Measurements from ENCODE around the gene TLR8. TPM values are rescaled to one million over a fixed set of nuclear protein-coding genes. Genes with fewer than 3 reads are reported as not detected.

The TLR8 gene
- total and polyA plus RNA-seq, 2 experiments from 2014 or later, result not detected

- TF ChIP-seq ZNF462 (CRISPR knock-in tag; IDR thresholded peaks at IDR 0.05), result no peak
- no peak for TF ChIP-seq POLR2AphosphoS5 (IDR thresholded peaks at IDR 0.05; ENCODE audit: low read depth)
- TF ChIP-seq ETS1 (IDR thresholded peaks at IDR 0.05), result no peak
- no peak for TF ChIP-seq ZNF331 (CRISPR knock-in tag; IDR thresholded peaks at IDR 0.05; ENCODE audit: low read depth)
- no peak for TF ChIP-seq NANOG (IDR thresholded peaks at IDR 0.05; ENCODE audit: borderline replicate concordance)
These were observed 42.9 kb downstream of the TLR8 start (continued) for GRCh38 chrX:12949205-12949926.

GRCh38 chrX:12949927-12950656, 43.7 kb downstream of the TLR8 start:
- Histone ChIP-seq H3K36me3 (ENCODE audit: insufficient read depth) (no peaks in the 10 kb centered on the region), H3K4me3 (no peak overlapping the region), H3K27me3 (ENCODE audit: insufficient read depth) (no peaks in the 10 kb centered on the region), H3F3A (replicated peaks; ENCODE audit: low read depth) (no peaks in the 10 kb centered on the region), H2AFZ (no peak overlapping the region), H3K4me2 (no peak overlapping the region), H3K79me2 (replicated peaks; ENCODE audit: insufficient read depth) (no peaks in the 10 kb centered on the region), H4K20me1 (replicated peaks; ENCODE audit: insufficient read depth) (no peaks in the 10 kb centered on the region), H3K4me1 (ENCODE audit: insufficient read depth) (peaks cover 5% of the 10 kb centered on the region; the same call in 1 of the 2 replicates), H3K27ac (ENCODE audit: low read depth) (no peak overlapping the region), H3K9me2 (ENCODE audit: insufficient read depth) (no peaks in the 10 kb centered on the region)
- ATAC-seq (no peak), DNase-seq (ENCODE audit: low spot score) (no peak)
- Mint-ChIP-seq H3K9me3 (no peaks in the 10 kb centered on the region; the same call in 2 of the 3 replicates), H3K27me3 (ENCODE audit: insufficient read depth, low read depth, poor library complexity) (peaks cover 2% of the 10 kb centered on the region), H3K27ac (no peak overlapping the region), H3K4me3 (no peak overlapping the region), H3K36me3 (ENCODE audit: low read depth) (no peaks in the 10 kb centered on the region; the same call in 2 of the 3 replicates), H3K4me1 (peaks cover 12% of the 10 kb centered on the region)
- no peak for TF ChIP-seq REST (IDR thresholded peaks at IDR 0.05; ENCODE audit: unreplicated experiment)
- TF ChIP-seq CREB1 (CRISPR knock-in tag; IDR thresholded peaks at IDR 0.05; ENCODE audit: low read depth), result no peak
- TF ChIP-seq ZNF331 (CRISPR knock-in tag; IDR thresholded peaks at IDR 0.05; ENCODE audit: low read depth), result no peak
- no peak for TF ChIP-seq CTCF (conservative IDR thresholded peaks at IDR 0.05; ENCODE audit: low read depth in 2 of 2)

All from GM23338 (cell line).